Measurements from ENCODE around the gene ARHGAP26.
A peak's percentile ranks its signal among the peaks of the same experiment; 100 is the strongest.
"Not testable (repeated sequence)": the region's sequence is repeated elsewhere in the genome, so short reads cannot be mapped to it uniquely, and the experiment has no call there.

Gene ARHGAP26

DNA sequence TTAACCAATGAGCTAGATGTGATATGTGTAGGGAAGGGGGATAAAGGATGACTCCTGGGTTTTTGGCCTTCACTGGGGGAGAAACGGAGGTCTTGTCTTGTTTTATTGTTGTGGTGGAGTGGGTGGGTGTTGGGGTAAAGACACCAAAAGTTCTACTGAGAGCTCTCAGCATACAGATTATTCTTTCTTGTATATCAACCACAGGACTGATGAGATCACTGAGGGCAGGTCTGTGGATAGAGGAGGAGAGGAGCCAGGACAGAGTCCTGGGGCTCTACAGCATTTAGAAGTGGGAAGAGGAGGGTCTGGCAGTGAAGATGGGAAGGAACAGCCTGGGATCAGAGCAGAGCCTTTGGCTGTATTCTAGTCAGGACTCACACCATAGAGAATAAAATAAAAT is 310.8 kb downstream of the ARHGAP26 start:
- no peak for DNase-seq (ENCODE audit: low read depth)
- H3K4me3 ChIP-seq (replicated peaks; ENCODE audit: low read depth, low read length) = no peak overlapping the region
- TF ChIP-seq, protein P1, sequence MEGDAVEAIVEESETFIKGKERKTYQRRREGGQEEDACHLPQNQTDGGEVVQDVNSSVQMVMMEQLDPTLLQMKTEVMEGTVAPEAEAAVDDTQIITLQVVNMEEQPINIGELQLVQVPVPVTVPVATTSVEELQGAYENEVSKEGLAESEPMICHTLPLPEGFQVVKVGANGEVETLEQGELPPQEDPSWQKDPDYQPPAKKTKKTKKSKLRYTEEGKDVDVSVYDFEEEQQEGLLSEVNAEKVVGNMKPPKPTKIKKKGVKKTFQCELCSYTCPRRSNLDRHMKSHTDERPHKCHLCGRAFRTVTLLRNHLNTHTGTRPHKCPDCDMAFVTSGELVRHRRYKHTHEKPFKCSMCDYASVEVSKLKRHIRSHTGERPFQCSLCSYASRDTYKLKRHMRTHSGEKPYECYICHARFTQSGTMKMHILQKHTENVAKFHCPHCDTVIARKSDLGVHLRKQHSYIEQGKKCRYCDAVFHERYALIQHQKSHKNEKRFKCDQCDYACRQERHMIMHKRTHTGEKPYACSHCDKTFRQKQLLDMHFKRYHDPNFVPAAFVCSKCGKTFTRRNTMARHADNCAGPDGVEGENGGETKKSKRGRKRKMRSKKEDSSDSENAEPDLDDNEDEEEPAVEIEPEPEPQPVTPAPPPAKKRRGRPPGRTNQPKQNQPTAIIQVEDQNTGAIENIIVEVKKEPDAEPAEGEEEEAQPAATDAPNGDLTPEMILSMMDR (IDR thresholded peaks at IDR 0.05; ENCODE audit: low read length, missing control alignments) = no peak

DNA sequence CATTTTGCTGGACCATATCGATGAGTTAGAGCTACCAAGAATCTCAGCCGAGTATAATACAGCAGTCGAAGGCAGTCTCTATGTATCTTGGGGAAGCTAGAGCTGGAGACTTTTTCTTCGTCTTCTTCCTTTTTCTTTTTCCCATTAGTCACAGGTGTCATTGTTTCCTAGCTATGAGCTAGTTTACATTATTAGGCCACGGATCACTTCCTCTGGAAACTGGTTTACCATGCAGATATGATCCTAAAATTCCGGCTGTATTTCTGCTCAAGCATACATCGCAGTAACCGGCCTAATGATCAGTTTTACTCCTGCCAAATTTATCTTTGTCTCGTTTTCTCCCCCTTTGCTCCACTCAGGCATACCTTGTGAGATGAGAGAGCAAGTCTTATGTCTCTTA is 312.8 kb downstream of the ARHGAP26 start:
- TF ChIP-seq, protein P1 (IDR thresholded peaks at IDR 0.05; ENCODE audit: low read length, missing control alignments) = no peak
- no peak for DNase-seq (ENCODE audit: low read depth)

GRCh38 chr5:143084407-143084806 is 314.2 kb downstream of the ARHGAP26 start:
- H3K4me3 ChIP-seq (replicated peaks; ENCODE audit: low read depth, low read length) = no peak overlapping the region
- no peak for DNase-seq (ENCODE audit: low read depth)
- TF ChIP-seq, protein P1 (IDR thresholded peaks at IDR 0.05; ENCODE audit: low read length, missing control alignments) = no peak

More for the DNA sequence above, 312.8 kb downstream of the ARHGAP26 start:
- H3K4me3 ChIP-seq (replicated peaks; ENCODE audit: low read depth, low read length) = no peak overlapping the region

DNA sequence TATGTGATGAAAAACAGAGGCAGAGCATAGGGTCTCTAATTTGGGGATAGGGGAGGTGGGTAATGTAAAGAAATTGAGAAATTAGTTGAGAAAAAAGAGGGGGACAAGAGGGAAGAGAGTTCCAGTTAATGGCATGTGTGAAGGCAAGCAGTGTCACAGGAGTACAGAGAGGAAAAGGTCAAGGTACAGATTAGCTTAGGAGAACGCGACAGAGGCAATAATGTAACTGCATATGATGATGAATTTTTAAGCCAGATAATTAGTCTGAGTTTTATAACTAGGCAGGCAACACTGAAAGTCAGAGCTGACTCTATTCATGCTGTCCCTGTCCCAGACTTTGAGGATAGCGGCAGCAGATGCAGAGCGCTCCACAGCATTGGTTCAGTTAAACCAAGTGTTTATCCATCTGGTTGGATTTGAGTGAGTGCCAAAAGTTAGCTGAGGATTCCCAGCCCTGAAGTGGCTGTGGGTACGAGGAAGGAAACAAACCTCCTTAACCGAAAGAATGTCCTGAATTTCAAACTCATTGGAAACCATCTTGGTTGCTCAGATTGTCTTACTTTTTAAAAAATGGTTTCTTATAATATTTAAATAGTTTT is 315.2 kb downstream of the ARHGAP26 start:
- H3K4me3 ChIP-seq (replicated peaks; ENCODE audit: low read depth, low read length) = no peak overlapping the region
- TF ChIP-seq, protein P1 (IDR thresholded peaks at IDR 0.05; ENCODE audit: low read length, missing control alignments) = no peak
- no peak for DNase-seq (ENCODE audit: low read depth)

- no peak for DNase-seq (ENCODE audit: low read depth)
- TF ChIP-seq, protein P1 (IDR thresholded peaks at IDR 0.05; ENCODE audit: low read length, missing control alignments) = no peak
- no peak overlapping the region for H3K4me3 ChIP-seq (replicated peaks; ENCODE audit: low read depth, low read length)
Measured at GRCh38 chr5:143086546-143086907, 316.4 kb downstream of the ARHGAP26 start.

DNA sequence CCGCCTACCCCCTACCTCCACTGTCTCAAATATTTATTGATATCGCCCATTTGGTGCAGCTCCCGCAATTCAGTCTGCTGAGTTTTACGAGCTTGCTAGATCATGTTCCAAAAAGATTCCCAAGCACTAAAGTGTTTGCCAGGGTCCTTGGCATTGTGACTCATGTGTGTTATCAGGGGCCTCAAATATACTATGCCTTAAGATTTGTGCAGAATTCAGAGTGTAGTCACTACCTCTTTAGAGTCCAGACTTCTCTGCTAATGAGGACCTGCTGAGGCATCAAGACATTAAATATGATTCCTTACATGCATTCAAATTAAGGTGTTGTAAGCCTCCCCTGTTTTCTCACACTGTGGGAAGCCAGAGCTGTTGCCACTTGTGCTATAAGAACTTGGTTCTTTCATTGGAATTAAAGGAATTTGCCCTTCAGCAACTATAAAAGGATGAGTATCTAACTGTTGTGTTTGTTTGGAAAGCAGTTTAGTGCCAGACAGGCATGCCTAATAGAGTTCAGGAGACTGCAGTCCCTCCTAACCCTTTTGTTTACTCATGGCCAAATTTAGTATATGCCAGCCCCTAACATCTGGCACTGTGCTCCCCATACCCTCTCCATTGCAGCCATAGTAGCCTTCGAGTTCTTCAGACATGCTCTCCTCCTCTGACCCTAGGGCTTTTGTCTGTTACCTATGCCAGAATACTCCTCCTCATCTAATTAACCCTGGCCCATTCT is 316.9 kb downstream of the ARHGAP26 start:
- TF ChIP-seq, protein P1 (IDR thresholded peaks at IDR 0.05; ENCODE audit: low read length, missing control alignments) = no peak
- no peak overlapping the region for H3K4me3 ChIP-seq (replicated peaks; ENCODE audit: low read depth, low read length)
- peak; percentile 29 for DNase-seq (ENCODE audit: low read depth)

- DNase-seq (ENCODE audit: low read depth); H3K4me3 ChIP-seq (replicated peaks; ENCODE audit: low read depth, low read length): not testable (repeated sequence)
Measured at GRCh38 chr5:143088702-143089101, 318.5 kb downstream of the ARHGAP26 start.

GRCh38 chr5:143090044-143090443 is 319.9 kb downstream of the ARHGAP26 start:
- H3K4me3 ChIP-seq (replicated peaks; ENCODE audit: low read depth, low read length); DNase-seq (ENCODE audit: low read depth): not testable (repeated sequence)

DNA sequence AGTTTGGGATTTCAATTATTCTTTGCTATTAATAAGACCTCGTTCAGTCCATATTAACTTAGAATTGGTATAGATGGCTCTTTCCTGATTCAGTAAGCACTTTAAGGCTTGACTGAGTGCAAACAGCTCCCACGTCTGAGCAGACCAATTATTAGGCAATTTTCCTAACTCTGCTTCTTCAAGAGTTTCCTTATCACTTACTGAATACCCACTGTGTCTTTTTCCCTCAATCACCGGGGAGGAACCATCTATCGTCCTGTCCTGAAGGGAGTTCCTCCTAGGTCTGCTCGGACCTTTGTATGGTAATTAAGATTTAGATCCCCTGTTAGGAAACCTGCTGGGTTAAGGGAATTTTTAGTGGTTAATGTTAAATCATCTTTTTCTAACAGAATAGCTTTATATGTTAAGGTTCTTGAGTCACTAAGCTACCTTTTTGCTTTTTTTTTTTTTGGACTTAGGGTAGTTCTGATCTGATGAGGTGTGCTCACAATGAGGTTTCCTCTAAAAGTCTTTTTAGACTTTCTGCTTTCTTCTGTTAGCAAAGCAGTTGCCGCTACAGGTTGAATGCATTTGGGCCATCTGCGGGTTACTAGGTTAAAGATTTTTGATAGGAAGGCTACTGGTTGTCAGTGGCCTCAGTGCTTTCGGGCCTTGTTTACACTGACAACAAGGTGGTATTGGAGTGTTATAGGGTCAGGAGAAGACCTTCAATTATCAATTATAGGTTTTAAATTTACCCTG is 322.7 kb downstream of the ARHGAP26 start:
- not testable (repeated sequence) for H3K4me3 ChIP-seq (replicated peaks; ENCODE audit: low read depth, low read length); DNase-seq (ENCODE audit: low read depth)

Measured in fibroblast of pulmonary artery (primary cell).